Keratinocyte (primary cell): ENCODE measurements around the gene KREMEN2. TPM values are rescaled to one million over a fixed set of nuclear protein-coding genes. Genes with fewer than 3 reads are reported as not detected.

Source experiments
- DNase-seq: peaks from one replicate; pipeline ENCODE4 v3.0.0-alpha.2; 2011; ENCODE audit warnings: low read depth, missing footprints, low spot score
- FAIRE-seq: peaks from 2 replicates; lab custom pipeline; 2011; peaks lifted over from hg19 to GRCh38; lab: Jason Lieb, UNC
- H2AFZ ChIP-seq: 2 replicates; pipeline ENCODE4 v1.6.0; 2012; ENCODE audit warnings: low read length, control low read depth, inconsistent platforms; ENCODE audit not compliant: control insufficient read depth
- H3K27ac ChIP-seq: 2 replicates; pipeline ENCODE4 v1.5.1; 2011; ENCODE audit warnings: low read length; ENCODE audit not compliant: control insufficient read depth, insufficient read depth
- H3K27me3 ChIP-seq: 3 replicates; pipeline ENCODE4 v1.6.0; 2011; ENCODE audit warnings: low read length; ENCODE audit not compliant: control insufficient read depth, insufficient read depth; ENCODE audit errors: extremely low read depth
- H3K36me3 ChIP-seq, 2 experiments: 2 replicates in 1 of 2; 3 replicates in 1 of 2; pipeline ENCODE4 v1.5.1; 2011; ENCODE audit warnings: low read length in 2 of 2, mild to moderate bottlenecking in 1 of 2; ENCODE audit not compliant: control insufficient read depth in 2 of 2, insufficient read depth in 2 of 2; ENCODE audit errors: extremely low read depth in 1 of 2
- H3K4me1 ChIP-seq: 3 replicates; pipeline ENCODE4 v1.5.1; 2011; ENCODE audit warnings: low read length; ENCODE audit not compliant: control insufficient read depth, insufficient read depth; ENCODE audit errors: extremely low read depth
- H3K4me2 ChIP-seq: 3 replicates; pipeline ENCODE4 v1.6.0; 2011; ENCODE audit warnings: low read depth, low read length; ENCODE audit not compliant: control insufficient read depth, insufficient read depth; ENCODE audit errors: extremely low read depth
- H3K4me3 ChIP-seq, 3 experiments: fragments of 200-600 bp in 1 of 3; sonication (generic) in 1 of 3; 2 replicates in 2 of 3; 3 replicates in 1 of 3; pipeline ENCODE4 v1.5.1; 2011 to 2016; ENCODE audit warnings: low read length in 3 of 3, mild to moderate bottlenecking in 3 of 3, control low read depth in 2 of 3, inconsistent platforms in 1 of 3, low read depth in 1 of 3, mixed read lengths in 1 of 3, mixed run types in 1 of 3, moderate library complexity in 1 of 3; ENCODE audit not compliant: control insufficient read depth in 2 of 3, insufficient read depth in 2 of 3; ENCODE audit errors: extremely low read depth in 1 of 3
- H3K79me2 ChIP-seq: 2 replicates; pipeline ENCODE4 v1.6.0; 2012; ENCODE audit warnings: low read length; ENCODE audit not compliant: control insufficient read depth, insufficient read depth
- H3K9ac ChIP-seq: 3 replicates; pipeline ENCODE4 v1.6.0; 2011; ENCODE audit warnings: low read length; ENCODE audit not compliant: control insufficient read depth, insufficient read depth; ENCODE audit errors: extremely low read depth
- H3K9me1 ChIP-seq: 3 replicates; pipeline ENCODE4 v1.6.0; 2011; ENCODE audit warnings: low read length; ENCODE audit not compliant: control insufficient read depth, insufficient read depth; ENCODE audit errors: extremely low read depth
- H3K9me3 ChIP-seq: 2 replicates; pipeline ENCODE4 v1.5.1; 2012; ENCODE audit warnings: low read depth, low read length; ENCODE audit not compliant: control insufficient read depth
- H4K20me1 ChIP-seq: 3 replicates; pipeline ENCODE4 v1.6.0; 2011; ENCODE audit warnings: low read length; ENCODE audit not compliant: control insufficient read depth, insufficient read depth; ENCODE audit errors: extremely low read depth
- EZH2 ChIP-seq: IDR thresholded peaks from one replicate; pipeline ENCODE4 v1.6.1; 2012; ENCODE audit warnings: inconsistent platforms, mild to moderate bottlenecking, low read length, moderate library complexity
- dilution Hi-C: fragments of 300-500 bp; cut with MboI; formaldehyde crosslinking; loops from one replicate; pipeline ENCODE4 v1.7.0; 2020; ENCODE audit warnings: low sequenced_read_pairs; ENCODE audit not compliant: extremely low pct_ligation_motif_present
- polyA plus RNA-seq, 5 experiments: library from polyadenylated mRNA; depleted of rRNA in 3 of 5; stranded (reverse) in 3 of 5; stranded (forward) in 1 of 5; unstranded in 1 of 5; fragments of >200 nt; gene quantifications; 1 replicate in 1 of 5; 2 replicates in 3 of 5; 3 replicates in 1 of 5; pipeline versions ENCODE4 v1.2.1 to v1.2.3, GENCODE V29; 2011 to 2012; ENCODE audit warnings: missing spikeins in 2 of 5, low read depth in 1 of 5, low replicate concordance in 1 of 5
- TF ChIP-seq, protein P1 (sequence below), 3 experiments: IDR thresholded peaks in 1 of 3; conservative IDR thresholded peaks in 1 of 3; optimal IDR thresholded peaks in 1 of 3; 2 replicates in 2 of 3; 3 replicates in 1 of 3; pipeline versions ENCODE3 to v1.5.1; 2011; ENCODE audit warnings: low read length in 3 of 3, mild to moderate bottlenecking in 3 of 3, moderate library complexity in 2 of 3, control low read depth in 1 of 3, inconsistent platforms in 1 of 3; ENCODE audit not compliant: insufficient read depth in 2 of 3; ENCODE audit errors: extremely low read depth in 1 of 3

KREMEN2 gene
- polyA plus RNA-seq, 1 donor (not counting 4 experiments of a cell fraction or from before 2014, with no cell fraction given) = 3.3 TPM

DNA sequence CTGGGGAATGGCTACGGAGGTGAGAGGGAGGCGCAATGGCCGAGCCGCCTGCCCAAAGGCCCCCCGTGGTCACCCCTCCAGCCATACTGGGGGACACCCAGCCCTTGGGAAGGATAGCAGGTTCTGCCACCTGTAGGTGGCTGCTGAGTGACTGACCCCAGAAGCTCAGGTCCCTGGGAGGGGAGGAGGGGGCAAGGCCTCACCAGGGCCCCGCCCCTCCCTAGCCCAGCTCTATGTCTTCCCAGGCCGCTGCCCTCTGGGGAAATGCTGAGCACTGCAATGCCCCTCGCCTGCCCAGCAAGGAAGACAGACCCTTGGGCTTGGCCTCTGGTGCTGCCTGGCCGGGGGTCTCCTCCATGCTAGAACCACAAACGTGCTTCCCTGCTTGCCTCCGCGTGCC, 37.2 kb downstream of the KREMEN2 start:
- Histone ChIP-seq H3K27ac (no peak overlapping the region), H3K79me2 (no peaks in the 10 kb centered on the region), H3K9ac (no peak overlapping the region), H2AFZ (no peak overlapping the region), H3K9me1 (no peaks in the 10 kb centered on the region), H3K9me3 (no peaks in the 10 kb centered on the region), H4K20me1 (no peaks in the 10 kb centered on the region), H3K27me3 (no peaks in the 10 kb centered on the region), H3K4me2 (no peak overlapping the region), H3K4me3 (no peak overlapping the region), H3K36me3 (no peaks in the 10 kb centered on the region), H3K4me1 (peaks cover 1% of the 10 kb centered on the region)
- DNase-seq (no peak), FAIRE-seq (no peak)
- TF ChIP-seq, protein P1, sequence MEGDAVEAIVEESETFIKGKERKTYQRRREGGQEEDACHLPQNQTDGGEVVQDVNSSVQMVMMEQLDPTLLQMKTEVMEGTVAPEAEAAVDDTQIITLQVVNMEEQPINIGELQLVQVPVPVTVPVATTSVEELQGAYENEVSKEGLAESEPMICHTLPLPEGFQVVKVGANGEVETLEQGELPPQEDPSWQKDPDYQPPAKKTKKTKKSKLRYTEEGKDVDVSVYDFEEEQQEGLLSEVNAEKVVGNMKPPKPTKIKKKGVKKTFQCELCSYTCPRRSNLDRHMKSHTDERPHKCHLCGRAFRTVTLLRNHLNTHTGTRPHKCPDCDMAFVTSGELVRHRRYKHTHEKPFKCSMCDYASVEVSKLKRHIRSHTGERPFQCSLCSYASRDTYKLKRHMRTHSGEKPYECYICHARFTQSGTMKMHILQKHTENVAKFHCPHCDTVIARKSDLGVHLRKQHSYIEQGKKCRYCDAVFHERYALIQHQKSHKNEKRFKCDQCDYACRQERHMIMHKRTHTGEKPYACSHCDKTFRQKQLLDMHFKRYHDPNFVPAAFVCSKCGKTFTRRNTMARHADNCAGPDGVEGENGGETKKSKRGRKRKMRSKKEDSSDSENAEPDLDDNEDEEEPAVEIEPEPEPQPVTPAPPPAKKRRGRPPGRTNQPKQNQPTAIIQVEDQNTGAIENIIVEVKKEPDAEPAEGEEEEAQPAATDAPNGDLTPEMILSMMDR (optimal IDR thresholded peaks at IDR 0.05 in 1 of 3, IDR thresholded peaks at IDR 0.05 in 1 of 3, conservative IDR thresholded peaks at IDR 0.05 in 1 of 3; ENCODE audit: extremely low read depth in 1 of 3, insufficient read depth in 2 of 3, low read length in 3 of 3) = no peak
- TF ChIP-seq EZH2 = no peak
- dilution Hi-C loops = no loop called here

DNA sequence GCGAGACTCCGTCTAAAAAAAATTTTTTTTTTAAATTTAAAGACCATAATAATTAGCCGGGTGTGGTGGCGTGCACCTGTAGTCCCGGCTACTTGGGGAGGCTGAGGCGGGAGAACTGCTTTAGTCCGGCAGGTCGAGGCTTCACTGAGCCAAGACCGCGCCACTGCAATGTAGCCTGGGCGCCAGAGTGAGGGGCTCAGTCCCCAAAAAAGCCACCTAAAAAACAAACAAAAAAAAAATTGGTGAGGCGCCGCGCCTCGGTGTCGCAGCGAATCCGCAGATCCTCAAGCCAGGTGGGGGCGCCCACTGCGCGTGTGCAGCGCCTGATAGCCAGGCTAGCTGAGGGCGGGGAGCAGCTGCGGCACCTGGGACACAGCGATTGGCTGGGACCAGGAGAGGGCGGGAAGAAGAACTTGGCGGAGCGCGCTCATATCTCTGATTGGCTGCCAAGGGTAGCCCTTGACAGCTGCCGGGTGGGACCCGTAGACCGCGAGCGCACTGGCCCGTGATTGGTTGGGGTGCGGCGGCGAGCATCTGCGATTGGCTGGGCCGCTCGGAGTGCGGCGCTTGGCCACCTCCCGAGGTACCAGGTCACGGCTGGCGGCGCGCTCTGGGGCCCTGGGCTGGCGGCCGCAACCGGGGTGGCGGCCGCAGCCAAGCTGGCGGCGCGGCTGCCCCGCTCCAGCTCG, 39.7 kb downstream of the KREMEN2 start:
- Histone ChIP-seq H3K9me1 (no peaks in the 10 kb centered on the region), H3K36me3 (no peaks in the 10 kb centered on the region), H4K20me1 (no peaks in the 10 kb centered on the region), H3K27me3 (no peaks in the 10 kb centered on the region), H3K9me3 (no peaks in the 10 kb centered on the region), H3K27ac (no peak overlapping the region), H3K9ac (no peak overlapping the region), H3K79me2 (no peaks in the 10 kb centered on the region), H2AFZ (no peak overlapping the region), H3K4me1 (no peaks in the 10 kb centered on the region), H3K4me2 (peak overlapping the region; percentile 22), H3K4me3 (no peak overlapping the region)
- FAIRE-seq (peak; percentile 69), DNase-seq (peak; percentile 97)
- dilution Hi-C loops = no loop called here
- TF ChIP-seq, protein P1 (optimal IDR thresholded peaks at IDR 0.05 in 1 of 3, IDR thresholded peaks at IDR 0.05 in 1 of 3, conservative IDR thresholded peaks at IDR 0.05 in 1 of 3; ENCODE audit: extremely low read depth in 1 of 3, insufficient read depth in 2 of 3, low read length in 3 of 3) = peak; percentile 27 to 82 (median 51)
- TF ChIP-seq EZH2 = no peak
